Pulmonary artery endothelial cell (primary cell): ENCODE data around the gene PHGDH. TPM values are rescaled to one million over a fixed set of nuclear protein-coding genes. Genes with fewer than 3 reads are reported as not detected.
"Not testable (repeated sequence)": the region's sequence is repeated elsewhere in the genome, so short reads cannot be mapped to it uniquely, and the experiment has no call there.

ENCODE experiments used
- DNase-seq: peaks from one replicate; pipeline ENCODE4 v3.0.0-alpha.2; 2011; ENCODE audit warnings: low read depth, low spot score
- total RNA-seq: library from RNA; depleted of rRNA; stranded (reverse); fragments of >200 nt; gene quantifications from 2 replicates; pipeline ENCODE4 v1.2.3, GENCODE V29; 2014

Gene PHGDH
- total RNA-seq, 1 donor from 2014 or later, result 46.4 TPM

- no peak for DNase-seq
Observed at GRCh38 chr1:119697598-119697997, 14.1 kb upstream of the PHGDH start.

DNA sequence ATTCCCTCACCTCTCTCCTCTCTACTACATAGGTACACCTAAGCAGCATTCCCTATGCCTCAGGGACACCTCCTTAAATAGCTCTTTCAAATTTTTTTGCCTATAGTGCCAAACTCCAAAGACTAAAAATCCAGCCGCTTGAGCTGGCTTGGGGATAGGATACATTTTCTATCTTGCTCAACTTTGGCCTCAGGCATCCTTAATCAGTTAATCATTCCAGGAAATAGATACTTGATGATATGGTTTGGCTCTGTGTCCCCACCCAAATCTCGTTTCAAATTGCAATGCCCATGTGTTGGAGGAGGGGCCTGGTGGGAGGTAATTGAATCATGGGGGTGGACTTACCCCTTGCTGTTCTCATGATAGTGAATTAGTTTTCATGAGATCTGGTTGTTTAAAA, 11.4 kb upstream of the PHGDH start:
- no peak for DNase-seq

GRCh38 chr1:119701659-119702058, 10.1 kb upstream of the PHGDH start:
- DNase-seq, result no peak

GRCh38 chr1:119702384-119702783, 9.3 kb upstream of the PHGDH start:
- DNase-seq, result no peak

DNA sequence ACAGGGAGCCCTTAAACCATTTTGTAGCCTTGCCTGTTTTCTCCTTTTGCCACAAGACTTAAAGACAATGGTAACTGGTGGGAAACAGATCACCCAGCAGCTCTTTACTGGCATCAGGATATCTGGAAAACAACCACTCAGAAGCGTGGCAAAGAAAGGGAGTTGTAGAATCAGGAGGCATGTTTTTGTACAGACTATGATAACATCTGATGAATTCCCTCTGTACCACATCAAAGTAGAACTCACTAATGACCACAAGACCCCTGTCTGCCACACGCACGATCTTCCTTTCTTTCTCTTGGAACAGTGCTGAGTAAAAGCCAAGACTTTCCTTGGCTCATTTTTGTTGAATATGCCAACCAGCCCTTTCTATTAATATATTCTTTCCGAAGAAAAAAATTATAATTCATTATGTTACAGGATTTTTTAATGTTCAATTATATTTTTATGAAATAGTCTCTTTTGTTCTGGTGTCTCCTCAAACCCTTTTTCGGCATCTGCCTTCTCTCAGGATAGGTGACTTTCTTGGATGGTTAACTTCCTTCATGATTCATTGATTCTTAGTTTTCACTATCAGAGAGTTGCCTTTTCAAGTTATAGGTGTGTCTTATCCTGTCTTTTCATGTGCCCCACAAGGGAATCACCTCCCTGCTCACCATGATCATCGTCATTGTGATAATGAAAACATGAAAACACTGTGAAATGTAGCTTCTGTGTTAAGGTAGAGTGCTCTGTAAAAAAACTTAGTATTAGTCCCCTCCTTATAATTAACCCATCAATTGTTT, 7.9 kb upstream of the PHGDH start:
- DNase-seq, result no peak

DNA sequence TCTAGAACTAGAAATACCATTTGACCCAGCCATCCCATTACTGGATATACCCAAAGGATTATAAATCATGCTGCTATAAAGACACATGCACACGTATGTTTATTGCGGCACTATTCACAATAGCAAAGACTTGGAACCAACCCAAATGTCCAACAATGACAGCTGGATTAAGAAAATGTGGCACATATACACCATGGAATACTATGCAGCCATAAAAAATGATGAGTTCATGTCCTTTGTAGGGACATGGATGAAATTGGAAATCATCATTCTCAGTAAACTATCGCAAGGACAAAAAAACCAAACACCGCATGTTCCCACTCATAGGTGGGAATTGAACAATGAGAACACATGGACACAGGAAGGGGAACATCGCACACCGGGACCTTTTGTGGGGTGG, 5.1 kb upstream of the PHGDH start:
- DNase-seq, result not testable (repeated sequence)

DNA sequence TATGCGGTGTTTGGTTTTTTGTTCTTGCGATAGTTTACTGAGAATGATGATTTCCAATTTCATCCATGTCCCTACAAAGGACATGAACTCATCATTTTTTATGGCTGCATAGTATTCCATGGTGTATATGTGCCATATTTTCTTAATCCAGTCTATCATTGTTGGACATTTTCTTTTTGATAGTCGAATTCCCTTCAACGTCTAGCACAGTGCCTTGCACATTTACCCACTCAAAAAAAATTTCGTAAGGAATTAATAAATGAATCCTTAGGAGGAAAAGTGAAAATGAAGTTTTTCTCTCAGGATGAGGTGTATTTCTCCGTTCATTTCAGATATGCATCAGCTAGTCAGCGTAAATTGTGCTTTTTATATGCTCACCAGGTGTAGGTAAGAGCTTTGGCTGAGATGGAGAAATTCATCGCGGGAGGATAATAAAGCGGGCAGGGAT, 354 bp upstream of the PHGDH start:
- DNase-seq, result not testable (repeated sequence)

DNA sequence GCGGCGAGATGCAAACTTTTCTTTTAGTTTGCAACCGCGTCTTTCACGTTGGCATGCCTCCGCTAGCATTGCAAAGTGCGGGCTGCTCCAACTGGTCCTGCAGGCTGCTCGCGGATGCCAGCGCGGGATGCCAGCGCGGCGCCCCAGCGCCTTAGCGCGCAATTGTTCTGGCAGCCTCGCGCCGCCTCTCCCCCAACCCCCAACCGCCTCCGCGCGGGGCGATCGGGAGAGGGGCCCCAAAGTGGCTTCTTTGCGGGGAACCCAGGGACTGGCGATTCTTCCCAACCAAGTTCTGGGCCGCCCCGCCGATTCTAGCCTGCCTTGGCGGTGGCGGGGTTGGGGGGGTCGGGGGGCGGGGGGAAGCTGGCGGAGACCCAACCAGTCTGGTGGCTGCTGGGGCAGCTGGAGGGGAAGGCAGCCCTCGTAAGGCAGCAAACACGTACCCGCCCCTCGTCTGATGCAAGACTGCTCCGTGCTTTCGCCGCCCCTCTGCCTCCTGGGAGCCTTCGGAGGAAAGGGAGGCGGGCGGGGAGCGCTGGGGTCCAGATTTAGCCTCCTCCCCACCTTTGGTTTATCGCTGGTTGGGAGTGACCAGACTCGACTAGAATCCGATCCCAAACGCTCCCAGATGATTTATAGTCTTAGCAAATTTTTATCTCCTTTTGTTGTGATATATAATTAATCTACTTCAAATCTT, 756 bp downstream of the PHGDH start:
- no peak for DNase-seq

- no peak for DNase-seq
Observed at GRCh38 chr1:119713039-119713748, 1.5 kb downstream of the PHGDH start.

DNA sequence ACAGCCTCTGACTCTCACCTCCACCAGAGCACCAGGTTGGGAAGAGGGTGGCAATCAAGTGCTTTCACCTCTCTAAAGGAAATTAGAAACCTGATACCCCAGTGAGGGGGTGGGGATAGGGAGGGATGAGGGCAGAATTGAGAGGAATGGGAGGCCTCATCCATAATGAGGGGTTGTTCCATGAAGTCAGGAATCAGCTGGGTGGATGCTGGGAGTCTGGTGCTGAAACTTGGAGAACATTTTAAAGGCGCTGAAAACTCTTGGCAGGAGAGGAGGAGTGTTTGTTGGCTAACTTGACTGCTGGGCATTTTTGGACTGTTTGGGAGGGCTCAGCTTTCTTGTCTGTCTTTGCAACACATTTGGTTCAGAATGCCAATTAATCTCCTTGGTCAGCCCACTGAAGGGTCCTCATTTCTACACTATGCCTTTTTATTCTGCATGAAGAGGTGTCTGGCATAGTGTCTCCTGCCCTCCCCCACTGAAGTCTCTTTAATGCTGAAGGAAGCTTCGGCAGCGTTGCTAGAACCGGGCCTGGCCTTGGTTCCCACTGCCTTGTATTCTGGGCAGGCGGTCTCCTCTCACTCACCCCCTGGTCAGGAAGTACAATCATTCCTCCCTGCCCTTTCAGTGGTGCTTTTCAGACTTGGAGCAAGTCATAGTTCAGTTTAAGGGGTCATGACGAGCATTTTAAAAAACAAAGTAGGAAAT, 2.2 kb downstream of the PHGDH start:
- DNase-seq, result no peak

DNA sequence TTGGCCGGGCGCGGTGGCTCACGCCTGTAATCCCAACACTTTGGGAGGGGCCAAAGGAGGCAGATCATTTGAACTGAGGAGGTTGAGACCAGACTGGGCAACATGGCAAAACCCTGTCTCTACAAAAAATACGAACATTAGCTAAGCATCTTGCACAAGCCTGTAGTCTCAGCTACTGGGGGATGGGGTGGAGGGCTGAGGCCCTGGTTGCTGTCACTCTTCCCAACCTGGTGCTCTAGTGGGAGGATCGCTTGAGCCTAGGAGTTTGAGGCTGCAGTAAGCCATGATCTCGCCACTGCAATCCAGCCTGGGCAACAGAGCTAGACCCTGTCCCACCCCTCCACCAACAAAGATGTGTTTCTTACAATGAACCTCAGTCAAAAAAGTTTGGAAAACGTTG, 2.8 kb downstream of the PHGDH start:
- DNase-seq, result no peak

DNA sequence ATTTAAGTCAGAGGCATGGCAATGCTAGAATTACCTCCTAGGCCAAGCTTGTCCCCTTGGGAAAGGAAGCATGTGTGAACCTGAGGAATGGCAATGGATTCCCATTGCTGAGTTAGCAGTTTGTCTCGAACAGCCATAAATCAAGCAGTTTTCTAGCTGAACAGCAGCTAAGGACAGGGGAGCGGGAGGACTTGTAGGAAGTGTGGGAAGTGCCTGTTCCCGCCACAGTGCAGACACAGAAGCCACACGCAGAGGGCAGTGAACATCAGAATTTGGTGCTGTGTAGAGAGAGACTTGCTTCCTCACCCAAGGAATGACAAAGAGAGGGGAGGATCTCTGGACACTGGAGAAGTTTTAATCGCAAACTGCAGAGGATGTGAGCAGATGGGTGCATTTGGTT, 3.8 kb downstream of the PHGDH start:
- no peak for DNase-seq

GRCh38 chr1:119718409-119718808, 6.7 kb downstream of the PHGDH start:
- DNase-seq, result no peak

GRCh38 chr1:119718972-119719371, 7.2 kb downstream of the PHGDH start:
- no peak for DNase-seq

DNA sequence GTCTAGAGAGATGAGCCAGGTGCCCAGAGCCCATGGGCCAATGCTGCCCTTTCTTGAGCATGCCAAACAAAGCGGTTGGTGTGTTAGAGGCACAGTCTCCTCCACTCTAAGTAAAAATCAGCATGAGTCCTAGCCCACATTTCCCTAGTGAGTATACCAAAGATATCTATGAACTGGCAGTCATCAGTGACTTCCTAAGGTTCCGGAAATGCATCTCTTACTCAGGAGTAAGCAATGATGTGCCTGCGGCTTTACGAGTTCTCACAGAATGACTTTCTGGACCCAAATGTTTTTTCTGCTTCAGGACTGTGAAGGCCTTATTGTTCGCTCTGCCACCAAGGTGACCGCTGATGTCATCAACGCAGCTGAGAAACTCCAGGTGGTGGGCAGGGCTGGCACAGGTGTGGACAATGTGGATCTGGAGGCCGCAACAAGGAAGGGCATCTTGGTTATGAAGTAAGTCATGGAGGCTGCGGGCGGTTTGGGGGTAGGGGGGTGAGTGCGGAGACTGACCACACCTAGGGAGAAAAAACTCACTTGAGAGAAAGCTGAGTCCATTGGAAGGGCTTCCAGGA, 9.2 kb downstream of the PHGDH start:
- no peak for DNase-seq

DNA sequence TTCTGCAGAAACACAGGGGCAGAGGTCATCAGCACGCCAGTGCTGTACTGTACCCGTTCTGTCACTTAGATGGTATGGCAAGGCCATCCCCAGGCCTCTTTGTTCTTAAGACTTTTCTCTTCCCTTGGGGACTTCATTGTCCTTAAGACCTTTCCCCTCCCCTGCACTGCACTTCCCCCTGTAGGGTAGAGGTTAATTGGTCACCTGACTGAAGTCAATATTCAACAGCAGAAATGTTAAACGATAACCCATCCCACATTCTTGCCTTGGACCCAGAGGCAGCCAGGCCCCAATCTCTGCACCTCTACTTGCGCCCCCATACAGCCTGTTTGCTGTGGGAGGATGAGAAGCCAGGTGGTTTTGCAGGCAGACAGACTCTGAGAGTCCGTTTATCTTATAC, 10.2 kb downstream of the PHGDH start:
- no peak for DNase-seq

DNA sequence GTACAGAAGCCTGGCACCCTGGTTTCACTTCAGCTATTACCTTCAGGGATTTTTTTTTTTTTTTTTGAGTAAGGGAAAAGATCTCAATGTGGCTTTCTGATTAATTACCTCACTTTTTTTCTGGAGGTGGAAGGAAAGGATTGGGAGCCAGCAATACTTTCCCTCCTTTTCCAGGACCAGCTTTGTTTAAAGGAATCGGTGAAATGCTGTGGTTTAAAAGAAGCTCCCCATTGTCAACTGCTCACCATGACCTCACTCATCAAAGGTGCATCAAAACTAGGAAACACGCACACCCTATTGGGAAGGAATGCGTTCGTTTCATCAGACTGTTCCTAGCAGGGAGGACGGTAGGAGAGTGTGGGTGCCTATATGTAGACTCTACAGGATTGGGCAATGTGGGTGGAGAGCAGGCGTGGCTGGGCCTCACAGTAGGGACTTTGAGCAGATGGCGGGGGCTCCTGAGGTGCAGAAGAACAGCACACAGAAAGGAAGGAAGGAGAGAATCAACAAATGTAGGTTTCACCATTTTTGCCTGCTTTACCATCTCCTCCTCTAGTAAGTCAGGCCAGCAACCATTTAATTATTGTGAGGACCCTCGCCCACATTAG, 13.0 kb downstream of the PHGDH start:
- no peak for DNase-seq

- no peak for DNase-seq
Observed at GRCh38 chr1:119725626-119726025, 13.9 kb downstream of the PHGDH start.

- DNase-seq, result no peak
Observed at GRCh38 chr1:119727991-119728390, 16.3 kb downstream of the PHGDH start.

DNA sequence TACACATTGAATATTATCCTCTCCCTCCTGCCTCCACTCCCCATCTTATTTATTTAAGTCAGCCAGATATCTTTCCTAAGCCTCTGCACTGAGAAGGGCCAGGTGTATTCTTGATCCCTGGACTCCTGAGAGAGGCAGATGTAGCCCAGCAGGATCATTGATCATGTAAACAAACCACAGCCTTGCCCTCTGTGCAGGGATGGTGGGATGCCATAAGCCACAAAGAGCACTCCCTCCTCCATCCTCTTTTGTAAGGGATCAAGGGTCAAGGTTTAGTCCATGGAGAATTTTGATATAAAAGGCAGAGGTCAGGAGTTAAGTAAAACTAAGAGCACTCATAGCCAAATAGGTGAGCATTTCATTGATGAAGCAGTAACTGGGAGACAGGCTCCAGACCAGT, 17.3 kb downstream of the PHGDH start:
- no peak for DNase-seq

DNA sequence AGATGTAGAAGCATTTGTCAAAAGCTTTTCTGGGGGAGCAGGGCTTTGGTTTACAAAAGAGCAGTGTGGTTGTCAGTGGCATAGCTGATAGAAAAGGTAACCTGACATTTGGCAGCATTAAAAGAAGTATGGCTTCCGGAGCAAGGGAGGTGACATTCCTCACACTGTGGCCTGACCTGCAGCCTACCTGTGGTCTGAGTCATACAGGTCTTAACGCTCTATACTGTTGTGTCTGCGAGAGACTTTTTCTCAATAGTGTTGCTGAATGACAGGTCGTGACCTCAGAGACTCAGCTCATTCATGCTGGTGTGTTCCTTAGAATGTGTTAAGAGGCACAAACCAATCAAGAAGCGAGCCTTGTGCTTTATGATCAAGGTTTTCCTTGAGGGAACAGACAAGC, 19.3 kb downstream of the PHGDH start:
- no peak for DNase-seq
